Measurements from ENCODE around the gene RHNO1. TPM values are rescaled to one million over a fixed set of nuclear protein-coding genes. Genes with fewer than 3 reads are reported as not detected.

RHNO1 gene
- total RNA-seq (29.1 and 30.5 TPM in 2 replicates), polyA plus RNA-seq (29.8 and 35.5 TPM in 2 replicates)

DNA sequence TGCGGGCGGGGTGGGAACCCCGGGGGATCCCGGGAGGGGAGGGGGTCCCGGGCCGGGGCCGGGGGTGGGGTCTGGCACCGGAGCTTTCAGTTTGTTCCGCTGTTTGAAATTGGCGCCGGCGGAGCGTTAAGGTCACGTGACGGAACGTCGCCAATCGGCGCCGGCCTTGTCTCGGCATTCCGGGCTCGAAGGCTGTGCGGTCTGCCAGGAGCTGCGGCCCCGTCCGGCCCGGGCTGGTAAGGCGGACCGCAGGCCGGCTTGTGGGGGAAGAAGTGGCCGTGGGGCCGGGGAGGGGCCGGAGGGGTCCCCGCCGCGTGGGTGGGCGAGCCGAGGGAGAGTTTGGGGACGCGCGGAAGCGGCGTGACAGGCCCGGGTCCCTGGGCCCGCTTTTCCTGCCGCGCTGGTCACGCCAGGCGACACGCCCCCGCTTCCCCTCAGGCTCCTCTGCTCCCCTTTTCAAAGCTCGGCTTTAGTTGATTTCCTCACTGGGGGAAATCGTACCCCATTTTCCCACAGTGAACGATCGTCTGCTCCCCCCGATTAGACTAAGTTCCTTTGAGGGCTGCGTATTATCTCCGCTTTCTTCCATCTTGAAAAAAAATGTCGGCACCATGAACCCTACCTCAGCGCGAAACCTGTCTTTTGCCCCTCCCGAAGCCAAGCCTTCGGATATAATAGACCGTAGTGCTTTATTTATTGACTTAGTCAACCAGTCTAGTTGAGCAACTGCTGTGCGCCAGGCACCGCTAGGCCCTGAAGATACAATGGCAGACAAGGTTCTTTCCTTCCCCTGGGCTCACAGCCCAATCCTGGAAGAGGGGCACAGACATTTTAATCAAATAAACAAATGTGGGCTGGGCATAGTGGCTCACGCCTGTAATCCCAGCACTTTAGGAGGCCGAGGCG, at the start of gene RHNO1, which contains the start of gene FOXM1:
RHNO1 (plus strand) TSS at position 177 of the 906 bp plus-strand sequence. CDS start 8,144 bp downstream, outside the sequence.
FOXM1 (minus strand) TSS at position 128 of the 906 bp plus-strand sequence. CDS start 2,696 bp downstream, outside the sequence.
- peak; percentile 95 for DNase-seq (ENCODE audit: low spot score)
- H3K27me3 ChIP-seq: no peaks in the 10 kb centered on the region
- 2% methylated on average over 26 of the region's 70 CpGs for WGBS (ENCODE audit: low lambda C conversion rate, missing lambda C conversion rate)
- no peaks in the 10 kb centered on the region for H3K9me3 ChIP-seq (ENCODE audit: low read depth)
- TF ChIP-seq EZH2 (IDR thresholded peaks at IDR 0.05; ENCODE audit: borderline replicate concordance) (no peak), CTCF (IDR thresholded peaks at IDR 0.05; ENCODE audit: poor library complexity) (peak; percentile 6)
- H3K4me2 ChIP-seq: peak within 1 kb of the TSS; percentile 98
- peaks cover 17% of the 10 kb centered on the region for H3K4me1 ChIP-seq (ENCODE audit: insufficient read depth)
- peak within 1 kb of the TSS; percentile 39 for H3K4me3 ChIP-seq
- peak within 1 kb of the TSS; percentile 96 for H3K27ac ChIP-seq
- H3K36me3 ChIP-seq (replicated peaks; ENCODE audit: insufficient read depth, low read depth): no peaks in the 10 kb centered on the region
- H3K9me2 ChIP-seq (replicated peaks; ENCODE audit: insufficient read depth): no peaks in the 10 kb centered on the region
- no peaks in the 10 kb centered on the region for H4K20me1 ChIP-seq (ENCODE audit: insufficient read depth, poor library complexity, severe bottlenecking)
- peak within 1 kb of the TSS; percentile 65 for H2AFZ ChIP-seq
- H3K79me2 ChIP-seq: peaks cover 64% of the 10 kb centered on the region

DNA sequence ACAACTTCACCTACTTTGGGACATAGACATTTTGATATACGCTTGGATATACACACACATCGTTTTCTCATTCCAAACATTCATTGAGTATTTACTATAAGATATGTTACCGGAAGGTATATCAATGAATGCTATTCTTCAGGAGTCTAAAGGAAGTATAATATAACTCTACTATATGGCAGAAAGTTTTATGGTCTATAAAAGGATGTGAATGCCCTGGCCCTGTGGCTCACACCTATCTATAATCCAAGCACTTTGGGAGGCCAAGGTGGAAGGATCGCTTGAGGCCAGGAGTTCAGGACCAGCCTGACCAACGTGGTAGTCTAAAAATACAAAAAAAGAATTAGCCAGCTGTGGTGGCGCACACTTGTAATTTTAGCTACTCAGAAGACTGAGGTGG, 47.7 kb upstream of the RHNO1 start:
- H3K36me3 ChIP-seq (replicated peaks; ENCODE audit: insufficient read depth, low read depth): no peaks in the 10 kb centered on the region
- H3K27ac ChIP-seq: no peak overlapping the region
- no peaks in the 10 kb centered on the region for H4K20me1 ChIP-seq (ENCODE audit: insufficient read depth, poor library complexity, severe bottlenecking)
- 97% methylated on average over 6 of the region's 6 CpGs for WGBS (ENCODE audit: low lambda C conversion rate, missing lambda C conversion rate)
- H2AFZ ChIP-seq: no peak overlapping the region
- H3K9me2 ChIP-seq (replicated peaks; ENCODE audit: insufficient read depth): no peaks in the 10 kb centered on the region
- H3K4me1 ChIP-seq (ENCODE audit: insufficient read depth): no peaks in the 10 kb centered on the region
- no peaks in the 10 kb centered on the region for H3K27me3 ChIP-seq
- H3K4me3 ChIP-seq: no peak overlapping the region
- no peaks in the 10 kb centered on the region for H3K79me2 ChIP-seq
- no peak overlapping the region for H3K4me2 ChIP-seq
- TF ChIP-seq EZH2phosphoT487 (IDR thresholded peaks at IDR 0.05; ENCODE audit: low read depth, severe bottlenecking, unreplicated experiment): no peak
- no peaks in the 10 kb centered on the region for H3K9me3 ChIP-seq (ENCODE audit: low read depth)
- no peak for DNase-seq (ENCODE audit: low spot score)

DNA sequence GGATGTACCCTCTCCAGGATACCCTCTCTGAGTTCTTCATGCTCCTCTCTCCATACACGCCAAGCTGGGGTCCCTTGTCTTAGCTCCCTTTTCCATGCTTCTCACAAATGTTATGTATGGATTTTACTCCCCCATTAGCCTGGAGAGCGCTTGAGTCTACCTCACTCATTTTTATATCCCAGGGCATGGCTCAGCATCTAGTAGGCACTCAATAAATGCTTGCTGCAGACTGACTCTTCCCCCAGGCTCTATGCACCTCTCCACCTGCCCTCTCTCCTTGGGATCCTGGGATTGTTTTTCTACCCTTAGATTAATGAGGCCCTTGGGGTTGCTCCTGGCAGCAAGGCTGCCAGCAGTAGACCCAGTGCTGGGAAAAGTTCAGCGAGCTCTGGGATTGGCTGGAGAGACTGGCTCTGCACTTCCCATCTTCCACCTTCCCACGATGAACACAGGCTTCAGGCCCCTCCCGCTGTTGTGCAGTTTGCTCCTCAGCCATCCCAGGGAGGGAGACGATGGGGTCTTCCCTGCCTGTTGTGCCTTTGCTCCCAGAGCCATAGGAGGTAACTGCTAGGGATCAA, 44.4 kb upstream of the RHNO1 start:
- Histone ChIP-seq H3K9me2 (replicated peaks; ENCODE audit: insufficient read depth) (no peaks in the 10 kb centered on the region), H3K36me3 (replicated peaks; ENCODE audit: insufficient read depth, low read depth) (no peaks in the 10 kb centered on the region), H3K27ac (no peak overlapping the region), H3K9me3 (ENCODE audit: low read depth) (no peaks in the 10 kb centered on the region), H4K20me1 (ENCODE audit: insufficient read depth, poor library complexity, severe bottlenecking) (no peaks in the 10 kb centered on the region), H3K4me1 (ENCODE audit: insufficient read depth) (peaks cover 8% of the 10 kb centered on the region), H3K4me3 (no peak overlapping the region), H2AFZ (no peak overlapping the region), H3K79me2 (no peaks in the 10 kb centered on the region), H3K4me2 (no peak overlapping the region), H3K27me3 (no peaks in the 10 kb centered on the region)
- TF ChIP-seq EZH2 (IDR thresholded peaks at IDR 0.05; ENCODE audit: borderline replicate concordance) (no peak), CTCF (IDR thresholded peaks at IDR 0.05; ENCODE audit: poor library complexity) (no peak), EZH2phosphoT487 (IDR thresholded peaks at IDR 0.05; ENCODE audit: low read depth, severe bottlenecking, unreplicated experiment) (no peak)
- DNase-seq (ENCODE audit: low spot score): no peak
- 85% methylated on average over 6 of the region's 6 CpGs for WGBS (ENCODE audit: low lambda C conversion rate, missing lambda C conversion rate)

DNA sequence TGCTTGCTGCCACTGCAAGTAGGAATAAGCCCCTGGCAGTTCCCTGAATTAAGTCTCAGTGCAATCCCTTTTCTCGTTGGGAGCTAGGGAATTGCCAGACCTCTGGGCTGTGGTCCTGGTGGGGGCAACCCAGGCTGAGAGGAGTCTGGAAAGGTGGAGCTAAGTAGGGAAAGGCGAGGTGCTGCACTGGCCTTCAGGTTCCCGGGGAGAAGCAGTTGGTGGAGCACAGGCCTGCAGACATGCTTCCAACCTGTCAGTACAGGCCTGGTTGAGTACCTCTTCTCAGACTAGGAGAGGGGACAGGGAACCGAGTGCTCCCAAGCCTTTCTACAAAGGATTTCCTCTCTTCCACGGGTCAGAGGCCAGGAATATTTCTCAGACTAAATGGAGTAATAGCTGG, 43.7 kb upstream of the RHNO1 start:
- no peaks in the 10 kb centered on the region for H3K79me2 ChIP-seq
- H3K4me1 ChIP-seq (ENCODE audit: insufficient read depth): peaks cover 8% of the 10 kb centered on the region
- WGBS (ENCODE audit: low lambda C conversion rate, missing lambda C conversion rate): 65% methylated on average over 5 of the region's 5 CpGs
- H3K36me3 ChIP-seq (replicated peaks; ENCODE audit: insufficient read depth, low read depth): no peaks in the 10 kb centered on the region
- no peak overlapping the region for H3K27ac ChIP-seq
- no peak overlapping the region for H3K4me2 ChIP-seq
- no peak for DNase-seq (ENCODE audit: low spot score)
- TF ChIP-seq CTCF (IDR thresholded peaks at IDR 0.05; ENCODE audit: poor library complexity) (no peak), EZH2phosphoT487 (IDR thresholded peaks at IDR 0.05; ENCODE audit: low read depth, severe bottlenecking, unreplicated experiment) (no peak), EZH2 (IDR thresholded peaks at IDR 0.05; ENCODE audit: borderline replicate concordance) (no peak)
- no peak overlapping the region for H2AFZ ChIP-seq
- no peaks in the 10 kb centered on the region for H3K9me2 ChIP-seq (replicated peaks; ENCODE audit: insufficient read depth)
- no peak overlapping the region for H3K4me3 ChIP-seq
- H4K20me1 ChIP-seq (ENCODE audit: insufficient read depth, poor library complexity, severe bottlenecking): no peaks in the 10 kb centered on the region
- H3K27me3 ChIP-seq: no peaks in the 10 kb centered on the region
- no peaks in the 10 kb centered on the region for H3K9me3 ChIP-seq (ENCODE audit: low read depth)
